ENCODE results near the gene SCG3.

DNA sequence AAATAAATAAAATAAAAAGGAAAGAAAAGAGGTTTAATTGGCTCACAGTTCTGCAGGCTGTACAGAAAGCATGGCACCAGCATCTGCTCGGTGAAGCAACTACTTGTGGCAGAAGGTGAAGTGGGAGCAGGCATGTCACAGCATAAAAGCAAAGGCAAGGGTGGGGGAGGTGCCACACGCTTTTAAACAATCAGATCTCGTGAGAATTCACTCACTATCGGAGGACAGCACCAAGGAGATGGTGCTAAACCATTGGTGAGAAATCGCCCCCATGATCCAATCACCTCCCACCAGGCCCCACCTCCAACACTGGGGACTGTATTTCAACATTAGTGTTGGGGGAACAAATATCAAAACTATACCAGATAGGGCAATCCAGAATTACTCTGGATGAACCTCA, 15.3 kb downstream of the SCG3 start:
- no peak for TF ChIP-seq EZH2 (IDR thresholded peaks at IDR 0.05; ENCODE audit: low read length)
- TF ChIP-seq, protein P1, sequence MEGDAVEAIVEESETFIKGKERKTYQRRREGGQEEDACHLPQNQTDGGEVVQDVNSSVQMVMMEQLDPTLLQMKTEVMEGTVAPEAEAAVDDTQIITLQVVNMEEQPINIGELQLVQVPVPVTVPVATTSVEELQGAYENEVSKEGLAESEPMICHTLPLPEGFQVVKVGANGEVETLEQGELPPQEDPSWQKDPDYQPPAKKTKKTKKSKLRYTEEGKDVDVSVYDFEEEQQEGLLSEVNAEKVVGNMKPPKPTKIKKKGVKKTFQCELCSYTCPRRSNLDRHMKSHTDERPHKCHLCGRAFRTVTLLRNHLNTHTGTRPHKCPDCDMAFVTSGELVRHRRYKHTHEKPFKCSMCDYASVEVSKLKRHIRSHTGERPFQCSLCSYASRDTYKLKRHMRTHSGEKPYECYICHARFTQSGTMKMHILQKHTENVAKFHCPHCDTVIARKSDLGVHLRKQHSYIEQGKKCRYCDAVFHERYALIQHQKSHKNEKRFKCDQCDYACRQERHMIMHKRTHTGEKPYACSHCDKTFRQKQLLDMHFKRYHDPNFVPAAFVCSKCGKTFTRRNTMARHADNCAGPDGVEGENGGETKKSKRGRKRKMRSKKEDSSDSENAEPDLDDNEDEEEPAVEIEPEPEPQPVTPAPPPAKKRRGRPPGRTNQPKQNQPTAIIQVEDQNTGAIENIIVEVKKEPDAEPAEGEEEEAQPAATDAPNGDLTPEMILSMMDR (optimal IDR thresholded peaks at IDR 0.05 in 1 of 3, IDR thresholded peaks at IDR 0.05 in 1 of 3, conservative IDR thresholded peaks at IDR 0.05 in 1 of 3; ENCODE audit: extremely low read depth in 1 of 3, insufficient read depth in 2 of 3, low read length in 3 of 3): no peak
